IMR-90 (cell line): ENCODE measurements around the gene FAM163A. TPM values are rescaled to one million over a fixed set of nuclear protein-coding genes. Genes with fewer than 3 reads are reported as not detected.

Experiments
- ATAC-seq: fragments of 200-7000 bp; cut with Tn5 transposase; 2 replicates; pipeline ENCODE4 v1.9.1; 2020; ENCODE audit warnings: low read depth, mild to moderate bottlenecking, moderate library complexity
- BruUV-seq: library from RNA; stranded (reverse); fragments of 400-500 nt; replicated peaks from 2 replicates; lab custom pipeline; 2021; lab: Mats Ljungman, UMichigan
- CTCF ChIA-PET: fragments of 300-600 bp; formaldehyde crosslinking; extraction: SDS; loops from one replicate; lab custom pipeline; 2021; ENCODE audit warnings: antibody characterized with exemption; lab: Yijun Ruan, JAX
- POLR2A ChIA-PET: fragments of 300-600 bp; sonication (Branson Sonifier 250); formaldehyde crosslinking; loops from one replicate; lab custom pipeline; 2022; ENCODE audit warnings: antibody characterized with exemption; ENCODE audit not compliant: unreplicated experiment; lab: Charles Lee
- DNase-seq: peaks from one replicate; pipeline ENCODE4 v3.0.0; 2013
- H2AFZ ChIP-seq: replicated peaks from 2 replicates; pipeline ENCODE3; 2013; ENCODE audit warnings: low read length, mild to moderate bottlenecking; ENCODE audit not compliant: poor library complexity
- H2AK5ac ChIP-seq: 2 replicates; pipeline ENCODE4 v1.6.1; 2013; ENCODE audit warnings: low read depth, low read length, inconsistent platforms
- H2AK9ac ChIP-seq: replicated peaks from 2 replicates; pipeline ENCODE3; 2013; ENCODE audit warnings: mild to moderate bottlenecking, low read depth, low read length, moderate library complexity; ENCODE audit not compliant: poor library complexity
- H2BK120ac ChIP-seq: 2 replicates; pipeline ENCODE4 v1.6.1; 2013; ENCODE audit warnings: low read depth, low read length, inconsistent platforms
- H2BK15ac ChIP-seq: 3 replicates; pipeline ENCODE4 v1.6.1; 2013; ENCODE audit warnings: low read depth, low read length, inconsistent platforms
- H2BK20ac ChIP-seq: 2 replicates; pipeline ENCODE4 v1.6.1; 2013; ENCODE audit warnings: low read depth, mild to moderate bottlenecking, inconsistent platforms, low read length, moderate library complexity
- H2BK5ac ChIP-seq: 2 replicates; pipeline ENCODE4 v1.6.1; 2013; ENCODE audit warnings: mild to moderate bottlenecking, low read depth, low read length, inconsistent platforms; ENCODE audit not compliant: poor library complexity, severe bottlenecking
- H3K14ac ChIP-seq: replicated peaks from 2 replicates; pipeline ENCODE4 v1.6.1; 2013; ENCODE audit warnings: low read depth, low read length, inconsistent platforms
- H3K18ac ChIP-seq: 2 replicates; pipeline ENCODE4 v1.6.1; 2013; ENCODE audit warnings: low read depth, low read length, control low read depth
- H3K23ac ChIP-seq: 2 replicates; pipeline ENCODE4 v1.6.1; 2013; ENCODE audit warnings: low read depth, low read length, inconsistent platforms
- H3K27ac ChIP-seq: 2 replicates; pipeline ENCODE4 v1.5.1; 2013; ENCODE audit warnings: mild to moderate bottlenecking, control low read depth, low read length; ENCODE audit not compliant: insufficient read depth
- H3K27me3 ChIP-seq: 2 replicates; pipeline ENCODE4 v1.6.1; 2013; ENCODE audit warnings: low read length; ENCODE audit not compliant: control insufficient read depth, insufficient read depth
- H3K36me3 ChIP-seq: 2 replicates; pipeline ENCODE4 v1.6.1; 2013; ENCODE audit warnings: low read length, mixed read lengths; ENCODE audit not compliant: control insufficient read depth, insufficient read depth
- H3K4ac ChIP-seq: 2 replicates; pipeline ENCODE4 v1.6.1; 2013; ENCODE audit warnings: low read depth, low read length, inconsistent platforms
- H3K4me1 ChIP-seq: 2 replicates; pipeline ENCODE4 v1.6.1; 2013; ENCODE audit warnings: low read length, mixed read lengths; ENCODE audit not compliant: control insufficient read depth, insufficient read depth
- H3K4me2 ChIP-seq: 2 replicates; pipeline ENCODE4 v1.6.1; 2013; ENCODE audit warnings: low read depth, mild to moderate bottlenecking, control low read depth, low read length, moderate library complexity
- H3K4me3 ChIP-seq: 2 replicates; pipeline ENCODE4 v1.5.1; 2013; ENCODE audit warnings: low read depth, mild to moderate bottlenecking, control low read depth, low read length, moderate library complexity; ENCODE audit not compliant: insufficient read depth
- H3K56ac ChIP-seq: 2 replicates; pipeline ENCODE4 v1.6.1; 2013; ENCODE audit warnings: low read length, inconsistent platforms; ENCODE audit not compliant: insufficient read depth; ENCODE audit errors: extremely low read depth
- H3K79me1 ChIP-seq, 2 experiments: 2 replicates each; pipeline ENCODE4 v1.6.1; 2013; ENCODE audit warnings: low read length in 2 of 2, inconsistent platforms in 1 of 2, low read depth in 1 of 2
- H3K9ac ChIP-seq: 2 replicates; pipeline ENCODE4 v1.6.1; 2013; ENCODE audit warnings: low read depth, low read length, control low read depth
- H3K9me1 ChIP-seq: 2 replicates; pipeline ENCODE4 v1.6.1; 2013; ENCODE audit warnings: low read length, inconsistent platforms; ENCODE audit not compliant: insufficient read depth
- H3K9me3 ChIP-seq: 2 replicates; pipeline ENCODE4 v1.6.1; 2013; ENCODE audit warnings: low read length; ENCODE audit not compliant: control insufficient read depth, insufficient read depth
- H4K20me1 ChIP-seq: 2 replicates; pipeline ENCODE4 v1.6.1; 2013; ENCODE audit warnings: low read length, inconsistent platforms; ENCODE audit not compliant: insufficient read depth
- H4K5ac ChIP-seq: 2 replicates; pipeline ENCODE4 v1.6.1; 2013; ENCODE audit warnings: mild to moderate bottlenecking, low read depth, low read length, control low read depth
- H4K8ac ChIP-seq, 2 experiments: 2 replicates each; pipeline ENCODE4 v1.6.1; 2013; ENCODE audit warnings: low read depth in 2 of 2, low read length in 2 of 2, control low read depth in 1 of 2, inconsistent platforms in 1 of 2
- H4K91ac ChIP-seq: 2 replicates; pipeline ENCODE4 v1.6.1; 2013; ENCODE audit warnings: low read depth, low read length, inconsistent platforms; ENCODE audit not compliant: insufficient read depth
- BHLHE40 ChIP-seq: fragments of 150-350 bp; IDR thresholded peaks from 2 replicates; pipeline ENCODE4 v1.6.1; 2016; ENCODE audit warnings: mild to moderate bottlenecking, low read depth, low read length
- CEBPB ChIP-seq: IDR thresholded peaks from 2 replicates; pipeline ENCODE4 v1.6.1; 2012; ENCODE audit warnings: low read depth, low read length, improper control_type of control experiment
- CHD1 ChIP-seq: IDR thresholded peaks from 2 replicates; pipeline ENCODE4 v1.6.1; 2012; ENCODE audit warnings: low read depth, low read length, improper control_type of control experiment
- FOS ChIP-seq: fragments of 150-350 bp; IDR thresholded peaks from 2 replicates; pipeline ENCODE4 v1.6.1; 2016; ENCODE audit warnings: low read depth, low read length
- MAFK ChIP-seq: IDR thresholded peaks from 2 replicates; pipeline ENCODE4 v1.6.1; 2012; ENCODE audit warnings: low read depth, low read length, improper control_type of control experiment
- MAZ ChIP-seq: IDR thresholded peaks from 2 replicates; pipeline ENCODE4 v1.6.1; 2012; ENCODE audit warnings: low read depth, mild to moderate bottlenecking, low read length, improper control_type of control experiment, moderate library complexity, borderline replicate concordance
- MXI1 ChIP-seq: IDR thresholded peaks from 2 replicates; pipeline ENCODE4 v1.6.1; 2012; ENCODE audit warnings: low read depth, mild to moderate bottlenecking, low read length, moderate library complexity, borderline replicate concordance
- NFE2L2 ChIP-seq: fragments of 150-350 bp; IDR thresholded peaks from 2 replicates; pipeline ENCODE4 v1.6.1; 2016; ENCODE audit warnings: low read depth, mild to moderate bottlenecking, low read length
- POLR2A ChIP-seq: IDR thresholded peaks from 2 replicates; pipeline ENCODE4 v1.6.1; 2012; ENCODE audit warnings: mild to moderate bottlenecking, low read depth, low read length
- RAD21 ChIP-seq: IDR thresholded peaks from 2 replicates; pipeline ENCODE4 v1.6.1; 2012; ENCODE audit warnings: low read length, improper control_type of control experiment
- RCOR1 ChIP-seq: IDR thresholded peaks from 2 replicates; pipeline ENCODE4 v1.6.1; 2012; ENCODE audit warnings: mild to moderate bottlenecking, low read length, improper control_type of control experiment; ENCODE audit not compliant: insufficient replicate concordance
- RFX5 ChIP-seq: IDR thresholded peaks from 2 replicates; pipeline ENCODE4 v1.8.0; 2012; ENCODE audit warnings: low read depth, mild to moderate bottlenecking, low read length, moderate library complexity
- SMC3 ChIP-seq: fragments of 150-350 bp; IDR thresholded peaks from 2 replicates; pipeline ENCODE4 v1.6.1; 2016; ENCODE audit warnings: low read depth, mild to moderate bottlenecking, antibody characterized with exemption, low read length, moderate library complexity
- WGBS, 2 experiments: methylation state at CpG; one replicate each; pipeline versions ENCODE4 v1.1.5 to v1.1.7; 2013; ENCODE audit warnings: missing lambda C conversion rate in 2 of 2; ENCODE audit not compliant: insufficient read length in 1 of 2; ENCODE audit errors: extremely low coverage in 2 of 2; 5-methylcytosine and 5-hydroxymethylcytosine counted together
- dilution Hi-C: fragments of 300-500 bp; cut with HindIII; formaldehyde crosslinking; loops from one replicate; pipeline ENCODE4 v1.14.3; 2018; ENCODE audit warnings: low sequenced_read_pairs; ENCODE audit not compliant: unreplicated experiment
- in situ Hi-C: fragments of 300-500 bp; cut with MboI; formaldehyde crosslinking; loops from 3 replicates; pipeline ENCODE4 v1.14.3; 2019; ENCODE audit warnings: low sequenced_read_pairs, inconsistent platforms, mixed read lengths
- intact Hi-C: fragments of 100-400 bp; cut with micrococcal nuclease; formaldehyde crosslinking; loops from 2 replicates; pipeline ENCODE4 v1.10.0; 2022
- polyA plus RNA-seq, 3 experiments: library from polyadenylated mRNA; depleted of rRNA; stranded (reverse); fragments of >200 nt; gene quantifications; 2 replicates each; pipeline ENCODE4 v1.2.3, GENCODE V29; 2012; ENCODE audit warnings: low replicate concordance in 1 of 3
- total RNA-seq: library from RNA; depleted of rRNA; stranded (reverse); fragments of >200 nt; gene quantifications from 2 replicates; pipeline ENCODE4 v1.2.3, GENCODE V29; 2012
- TF ChIP-seq, protein P1 (sequence below): fragments of 150-350 bp; IDR thresholded peaks from 2 replicates; pipeline ENCODE4 v1.6.1; 2016; ENCODE audit warnings: low read depth, mild to moderate bottlenecking, low read length, moderate library complexity, borderline replicate concordance
- TF ChIP-seq, protein P2 (sequence below): fragments of 150-350 bp; IDR thresholded peaks from 2 replicates; pipeline ENCODE4 v1.6.1; 2017; ENCODE audit warnings: mild to moderate bottlenecking, antibody characterized with exemption, low read length, low read depth
- TF ChIP-seq, protein P3 (sequence below): conservative IDR thresholded peaks from 2 replicates; pipeline ENCODE4 v1.5.1; 2012; ENCODE audit warnings: mild to moderate bottlenecking, low read depth, low read length, improper control_type of control experiment

Gene FAM163A
- total and polyA plus RNA-seq, 2 of the 4 experiments (the other 2 are of a cell fraction), result not detected

DNA sequence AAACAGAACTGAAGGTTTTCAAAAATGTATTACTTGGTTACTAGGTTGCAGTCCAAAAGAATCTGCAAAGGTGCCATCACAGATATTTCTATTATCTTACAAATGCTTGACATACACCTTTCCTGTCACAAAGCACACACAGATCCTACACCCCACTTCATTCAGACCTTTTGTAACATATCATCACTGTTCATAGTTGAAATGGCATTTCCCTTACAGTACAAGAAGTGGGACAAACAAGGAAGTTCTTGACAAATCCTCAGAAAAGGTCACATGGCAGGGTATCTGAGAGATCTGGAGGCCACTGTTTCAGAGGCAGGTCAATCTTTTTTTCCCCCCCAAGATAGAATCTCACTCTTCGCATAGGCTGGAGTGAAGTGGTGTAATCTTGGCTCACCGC is 113.2 kb downstream of the FAM163A start:
- no peak overlapping the region for H3K56ac ChIP-seq
- H3K18ac ChIP-seq, result no peak overlapping the region
- intact Hi-C loops, result no loop called here
- H3K4me1 ChIP-seq, result no peaks in the 10 kb centered on the region
- TF ChIP-seq RFX5 (no peak), MAZ (no peak), FOS (no peak), CHD1 (no peak), MAFK (no peak), RAD21 (no peak), NFE2L2 (no peak), POLR2A (no peak), CEBPB (no peak), SMC3 (no peak), MXI1 (no peak), BHLHE40 (no peak), RCOR1 (no peak)
- TF ChIP-seq, protein P1, sequence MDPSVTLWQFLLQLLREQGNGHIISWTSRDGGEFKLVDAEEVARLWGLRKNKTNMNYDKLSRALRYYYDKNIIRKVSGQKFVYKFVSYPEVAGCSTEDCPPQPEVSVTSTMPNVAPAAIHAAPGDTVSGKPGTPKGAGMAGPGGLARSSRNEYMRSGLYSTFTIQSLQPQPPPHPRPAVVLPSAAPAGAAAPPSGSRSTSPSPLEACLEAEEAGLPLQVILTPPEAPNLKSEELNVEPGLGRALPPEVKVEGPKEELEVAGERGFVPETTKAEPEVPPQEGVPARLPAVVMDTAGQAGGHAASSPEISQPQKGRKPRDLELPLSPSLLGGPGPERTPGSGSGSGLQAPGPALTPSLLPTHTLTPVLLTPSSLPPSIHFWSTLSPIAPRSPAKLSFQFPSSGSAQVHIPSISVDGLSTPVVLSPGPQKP, result no peak
- TF ChIP-seq, protein P2, sequence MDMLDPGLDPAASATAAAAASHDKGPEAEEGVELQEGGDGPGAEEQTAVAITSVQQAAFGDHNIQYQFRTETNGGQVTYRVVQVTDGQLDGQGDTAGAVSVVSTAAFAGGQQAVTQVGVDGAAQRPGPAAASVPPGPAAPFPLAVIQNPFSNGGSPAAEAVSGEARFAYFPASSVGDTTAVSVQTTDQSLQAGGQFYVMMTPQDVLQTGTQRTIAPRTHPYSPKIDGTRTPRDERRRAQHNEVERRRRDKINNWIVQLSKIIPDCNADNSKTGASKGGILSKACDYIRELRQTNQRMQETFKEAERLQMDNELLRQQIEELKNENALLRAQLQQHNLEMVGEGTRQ, result no peak
- TF ChIP-seq, protein P3, sequence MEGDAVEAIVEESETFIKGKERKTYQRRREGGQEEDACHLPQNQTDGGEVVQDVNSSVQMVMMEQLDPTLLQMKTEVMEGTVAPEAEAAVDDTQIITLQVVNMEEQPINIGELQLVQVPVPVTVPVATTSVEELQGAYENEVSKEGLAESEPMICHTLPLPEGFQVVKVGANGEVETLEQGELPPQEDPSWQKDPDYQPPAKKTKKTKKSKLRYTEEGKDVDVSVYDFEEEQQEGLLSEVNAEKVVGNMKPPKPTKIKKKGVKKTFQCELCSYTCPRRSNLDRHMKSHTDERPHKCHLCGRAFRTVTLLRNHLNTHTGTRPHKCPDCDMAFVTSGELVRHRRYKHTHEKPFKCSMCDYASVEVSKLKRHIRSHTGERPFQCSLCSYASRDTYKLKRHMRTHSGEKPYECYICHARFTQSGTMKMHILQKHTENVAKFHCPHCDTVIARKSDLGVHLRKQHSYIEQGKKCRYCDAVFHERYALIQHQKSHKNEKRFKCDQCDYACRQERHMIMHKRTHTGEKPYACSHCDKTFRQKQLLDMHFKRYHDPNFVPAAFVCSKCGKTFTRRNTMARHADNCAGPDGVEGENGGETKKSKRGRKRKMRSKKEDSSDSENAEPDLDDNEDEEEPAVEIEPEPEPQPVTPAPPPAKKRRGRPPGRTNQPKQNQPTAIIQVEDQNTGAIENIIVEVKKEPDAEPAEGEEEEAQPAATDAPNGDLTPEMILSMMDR, result no peak
- no peak for ATAC-seq
- no peaks in the 10 kb centered on the region for H3K9me1 ChIP-seq
- H3K36me3 ChIP-seq, result peaks cover 23% of the 10 kb centered on the region
- no peak overlapping the region for H2BK5ac ChIP-seq
- no peak overlapping the region for H4K91ac ChIP-seq
- no peak overlapping the region for H2BK120ac ChIP-seq
- no CpG with 5 or more reads among the region's 2 CpGs for WGBS, 2 experiments
- H2AFZ ChIP-seq, result no peak overlapping the region
- H2AK5ac ChIP-seq, result no peak overlapping the region
- H4K8ac ChIP-seq, result no peak overlapping the region
- H3K4me2 ChIP-seq, result no peak overlapping the region
- H3K9me3 ChIP-seq, result no peaks in the 10 kb centered on the region
- H3K79me1 ChIP-seq, result peaks cover 6 to 9% of the 10 kb centered on the region in 2 experiments; a peak in 2 of 4 replicates
- DNase-seq, result no peak
- H3K14ac ChIP-seq, result no peak overlapping the region
- ChIA-PET CTCF (no interaction called here), POLR2A (no interaction called here)
- in situ Hi-C loops, result loop anchor here (25.0 kb wide), 1 partner anchor 556 kb away; no protein-coding TSS in a partner anchor
- no peak overlapping the region for H3K4ac ChIP-seq
- no peak overlapping the region for H2BK15ac ChIP-seq
- H3K23ac ChIP-seq, result no peak overlapping the region
- H2BK20ac ChIP-seq, result no peak overlapping the region
- H2AK9ac ChIP-seq, result no peak overlapping the region
- H4K5ac ChIP-seq, result no peak overlapping the region
- H3K27ac ChIP-seq, result no peak overlapping the region
- dilution Hi-C loops, result no loop called here
- no peaks in the 10 kb centered on the region for H3K27me3 ChIP-seq
- no peak overlapping the region for H3K9ac ChIP-seq
- no peak overlapping the region for H3K4me3 ChIP-seq
- H4K20me1 ChIP-seq, result no peaks in the 10 kb centered on the region
- BruUV-seq, result no TSS peak
